GM21423 (cell line): ENCODE measurements around the gene SCN3A.

Experiments
- ATAC-seq: cut with Tn5 transposase; IDR thresholded peaks from one replicate; pipeline ENCODE4 v1.9.1; 2021; ENCODE audit warnings: mild to moderate bottlenecking, moderate library complexity; ENCODE audit not compliant: unreplicated experiment

SCN3A gene

GRCh38 chr2:165203689-165204559, at the start of gene SCN3A:
Gene SCN3A, minus strand, starts transcription at chr2:165204050. Its CDS starts 27,656 bp downstream, at chr2:165176394.
- peak; percentile 65 for ATAC-seq

- ATAC-seq, result no peak
Measured at GRCh38 chr2:165253178-165253577, 49.3 kb upstream of the SCN3A start.

- no peak for ATAC-seq
Measured at GRCh38 chr2:165251366-165251765, 47.5 kb upstream of the SCN3A start.

- no peak for ATAC-seq
Measured at GRCh38 chr2:165248238-165248637, 44.4 kb upstream of the SCN3A start.

GRCh38 chr2:165245081-165245793, 41.4 kb upstream of the SCN3A start:
- no peak for ATAC-seq

GRCh38 chr2:165240916-165241315, 37.1 kb upstream of the SCN3A start:
- ATAC-seq, result no peak

GRCh38 chr2:165239856-165240515, 36.1 kb upstream of the SCN3A start:
- no peak for ATAC-seq

- no peak for ATAC-seq
Measured at GRCh38 chr2:165239230-165239629, 35.4 kb upstream of the SCN3A start, which contains the start of gene SCN2A. Gene SCN2A, plus strand, starts transcription at chr2:165239414. Its CDS starts 56,410 bp downstream, at chr2:165295824.

GRCh38 chr2:165238295-165238694, 34.4 kb upstream of the SCN3A start:
- no peak for ATAC-seq

GRCh38 chr2:165237056-165237455, 33.2 kb upstream of the SCN3A start:
- ATAC-seq, result no peak

- ATAC-seq, result no peak
Measured at GRCh38 chr2:165227571-165227970, 23.7 kb upstream of the SCN3A start.

- ATAC-seq, result no peak
Measured at GRCh38 chr2:165224941-165225340, 21.1 kb upstream of the SCN3A start.

GRCh38 chr2:165219481-165219880, 15.6 kb upstream of the SCN3A start:
- no peak for ATAC-seq

- ATAC-seq, result no peak
Measured at GRCh38 chr2:165214093-165214492, 10.2 kb upstream of the SCN3A start.

GRCh38 chr2:165208094-165208493, 4.2 kb upstream of the SCN3A start:
- ATAC-seq, result no peak

- no peak for ATAC-seq
Measured at GRCh38 chr2:165205865-165206264, 2.0 kb upstream of the SCN3A start.

- ATAC-seq, result no peak
Measured at GRCh38 chr2:165202239-165202638, 1.6 kb downstream of the SCN3A start.

GRCh38 chr2:165198181-165198580, 5.7 kb downstream of the SCN3A start:
- no peak for ATAC-seq

GRCh38 chr2:165197346-165197745, 6.5 kb downstream of the SCN3A start:
- no peak for ATAC-seq

- ATAC-seq, result no peak
Measured at GRCh38 chr2:165196411-165196810, 7.4 kb downstream of the SCN3A start.

GRCh38 chr2:165193178-165193777, 10.6 kb downstream of the SCN3A start:
- ATAC-seq, result peak; percentile 97
